DMS114 treated with DMSO at 0.1 percent for 48 hours (cell line): ENCODE results near the gene COPS7B.
"Not testable (repeated sequence)": the region's sequence is repeated elsewhere in the genome, so short reads cannot be mapped to it uniquely, and the experiment has no call there.

ENCODE experiments used
- DNase-seq: peaks from one replicate; lab custom pipeline; 2025; ENCODE audit not compliant: unreplicated experiment; lab: John Stamatoyannopoulos, UW

The COPS7B gene

GRCh38 chr2:231786177-231786916 is at the start of gene COPS7B:
TSS of gene COPS7B (plus strand) at chr2:231786445. CDS start at chr2:231788571, 2,126 bp downstream.
- peak; percentile 62 for DNase-seq

DNA sequence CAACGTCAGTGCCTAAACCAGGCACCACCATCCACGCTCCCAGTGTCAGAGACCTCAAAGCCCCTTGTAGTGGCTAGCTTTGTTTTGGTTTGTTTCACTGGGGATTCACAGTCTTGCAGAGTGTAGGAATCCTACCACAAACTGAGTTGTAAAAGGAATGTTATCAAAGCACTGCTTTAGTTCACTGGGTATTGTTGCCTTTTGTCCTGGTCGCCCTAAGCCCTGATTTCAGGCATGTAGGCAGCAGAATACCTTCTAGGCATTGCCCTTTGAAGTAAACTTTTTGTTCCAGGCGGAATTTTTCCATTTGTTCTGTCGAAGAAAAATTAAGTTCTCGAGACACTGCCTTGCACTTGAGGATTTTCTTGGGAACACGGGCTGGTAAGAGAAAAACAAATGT is 48.5 kb upstream of the COPS7B start:
- DNase-seq, result no peak

GRCh38 chr2:231743376-231744116 is 42.7 kb upstream of the COPS7B start:
- no peak for DNase-seq

DNA sequence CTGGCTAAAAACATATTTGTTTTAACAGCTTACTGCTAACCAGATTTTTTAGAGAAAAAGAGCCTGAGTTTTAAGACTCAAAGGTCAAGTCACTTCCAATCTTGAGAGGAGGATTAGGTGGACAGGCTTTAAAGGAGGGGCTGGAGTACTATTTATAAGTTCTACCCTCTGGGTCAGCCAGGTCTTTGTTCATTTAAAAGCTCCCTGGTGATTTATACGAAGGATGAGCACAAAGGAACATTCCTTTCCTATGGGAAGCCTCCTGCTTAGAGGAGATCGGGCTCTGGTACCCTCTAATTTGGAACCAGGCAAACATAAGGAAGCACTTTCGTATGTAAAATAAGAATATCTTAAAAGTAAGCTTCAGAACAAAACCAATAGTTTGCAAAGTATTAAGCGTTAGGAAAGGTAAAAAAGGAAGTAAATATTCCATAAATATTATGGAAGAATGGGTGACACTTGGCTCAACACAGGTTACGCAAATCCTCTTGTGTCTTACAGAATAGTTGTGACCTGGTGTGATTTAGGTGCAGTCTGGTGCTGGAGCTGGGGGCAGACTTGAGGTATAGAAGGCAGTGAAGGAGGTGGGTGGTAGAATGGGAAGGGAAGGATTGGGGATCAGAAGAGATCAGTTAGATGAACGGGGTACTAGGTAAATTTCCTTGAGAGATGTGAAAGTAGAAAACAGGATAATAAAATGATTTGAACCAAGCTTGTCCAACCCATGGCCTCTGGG is 40.8 kb upstream of the COPS7B start:
- no peak for DNase-seq

DNA sequence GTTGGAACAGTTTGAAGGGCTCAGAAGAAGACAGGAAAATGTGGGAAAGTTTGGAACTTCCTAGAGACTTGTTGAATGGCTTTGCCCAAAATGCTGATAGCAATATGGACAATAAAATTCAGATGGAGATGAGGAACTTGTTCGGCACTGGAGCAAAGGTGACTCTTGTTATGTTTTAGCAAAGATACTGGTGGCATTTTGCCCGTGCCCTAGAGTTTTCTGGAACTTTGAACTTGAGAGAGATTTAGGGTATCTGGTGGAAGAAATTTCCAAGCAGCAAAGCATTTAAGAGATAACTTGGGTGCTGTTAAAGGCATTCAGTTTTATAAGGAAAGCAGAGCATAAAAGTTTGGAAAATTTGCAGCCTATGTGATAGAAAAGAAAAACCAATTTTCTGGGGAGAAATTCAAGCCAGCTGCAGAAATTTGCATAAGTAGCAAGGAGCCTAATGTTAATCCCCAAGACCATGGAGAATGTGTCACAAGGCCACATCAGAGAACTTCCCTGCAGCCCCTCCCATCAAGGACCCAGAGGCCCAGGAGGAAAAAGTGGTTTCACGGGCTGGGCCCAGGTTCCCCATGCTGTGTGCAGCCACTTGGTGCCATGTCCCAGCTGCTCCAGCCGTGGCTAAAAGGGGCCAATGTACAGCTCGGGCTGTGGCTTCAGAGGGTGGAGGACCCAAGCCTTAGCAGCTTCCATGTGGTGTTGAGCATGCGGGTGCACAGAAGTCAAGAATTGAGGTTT is 37.9 kb upstream of the COPS7B start:
- DNase-seq, result not testable (repeated sequence)

- not testable (repeated sequence) for DNase-seq
Measured at GRCh38 chr2:231749016-231749415, 37.2 kb upstream of the COPS7B start.

- DNase-seq, result no peak
Measured at GRCh38 chr2:231751042-231751815, 35.0 kb upstream of the COPS7B start.

DNA sequence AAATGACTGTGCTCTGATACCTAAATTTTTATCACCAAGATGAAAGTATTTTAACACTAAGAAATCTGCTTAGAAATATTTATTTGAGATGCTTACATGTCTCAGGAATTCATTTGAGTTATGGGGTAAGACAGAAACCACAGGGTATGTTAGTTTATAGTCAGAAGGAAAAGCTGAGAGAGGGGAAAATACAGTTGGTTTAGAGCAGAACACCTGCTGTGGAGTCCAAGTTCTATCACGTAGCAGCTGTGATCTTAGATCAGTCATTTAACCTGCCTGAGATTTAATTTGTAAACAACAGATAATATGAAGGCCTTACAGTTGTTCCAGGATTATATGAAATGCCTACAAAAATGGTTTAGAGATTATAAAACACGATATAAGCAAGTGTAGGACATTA is 34.2 kb upstream of the COPS7B start:
- no peak for DNase-seq

DNA sequence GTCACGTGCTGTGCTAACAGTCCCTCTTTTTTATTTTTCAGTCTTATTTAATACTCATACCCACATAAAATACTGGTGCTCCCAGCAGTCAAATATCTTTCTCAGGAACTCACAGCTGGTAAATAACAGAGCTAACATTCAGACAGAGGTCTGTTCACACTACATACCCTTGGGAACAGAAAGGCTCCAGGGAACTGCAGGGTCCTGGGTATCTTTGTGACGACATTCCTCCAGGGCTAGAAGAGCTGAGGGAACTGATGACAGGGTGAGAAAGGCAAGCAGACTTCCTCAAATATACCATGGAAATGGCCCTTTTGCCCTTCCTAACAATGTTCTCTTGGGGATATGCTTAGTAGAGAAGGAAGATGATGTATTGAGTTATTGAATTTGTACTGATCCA is 24.5 kb upstream of the COPS7B start:
- no peak for DNase-seq

- DNase-seq, result no peak
Measured at GRCh38 chr2:231764124-231764523, 22.1 kb upstream of the COPS7B start.

- no peak for DNase-seq
Measured at GRCh38 chr2:231764760-231765159, 21.5 kb upstream of the COPS7B start.

GRCh38 chr2:231765496-231765929 is 20.7 kb upstream of the COPS7B start:
- no peak for DNase-seq

GRCh38 chr2:231769170-231770136 is 16.8 kb upstream of the COPS7B start:
- DNase-seq, result no peak

DNA sequence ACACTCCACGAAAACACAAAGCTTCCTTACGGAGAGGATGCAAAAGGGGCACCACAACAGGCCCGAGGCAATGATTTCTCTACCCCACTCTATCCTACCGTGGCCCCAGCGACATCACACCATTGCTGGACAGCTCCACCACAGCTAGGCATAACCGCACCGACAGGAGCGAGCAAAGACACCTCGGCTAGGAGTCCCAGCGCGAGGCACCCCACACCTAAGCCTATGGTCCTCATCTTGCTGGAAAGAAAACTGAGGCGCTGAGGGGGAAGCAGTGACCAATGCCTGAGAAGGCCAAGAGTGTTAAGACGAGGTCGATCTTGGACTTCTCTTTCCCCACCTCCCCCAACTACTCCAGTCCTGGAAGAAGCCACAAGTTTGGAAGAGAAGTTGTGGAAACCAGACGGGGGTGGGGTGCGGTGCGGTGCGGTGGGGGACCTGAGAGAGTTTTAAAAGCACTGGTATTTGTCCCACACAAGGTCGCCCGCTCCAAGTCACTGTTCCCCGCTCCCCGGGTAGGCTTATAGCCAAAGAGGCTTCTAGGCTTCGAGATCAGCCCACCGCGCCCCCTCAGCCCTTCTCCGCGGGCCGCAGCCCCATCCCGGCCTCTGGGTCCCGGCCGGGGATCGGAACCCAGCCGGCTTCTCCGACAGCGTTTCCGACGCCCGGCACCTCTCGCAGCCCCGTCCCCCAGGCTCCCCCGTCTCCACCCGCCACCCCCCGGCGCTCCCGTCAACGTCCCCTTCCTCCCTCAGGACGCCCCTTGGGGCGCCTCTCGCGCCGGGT is 5.9 kb upstream of the COPS7B start:
- no peak for DNase-seq

- DNase-seq, result peak; percentile 96
Measured at GRCh38 chr2:231780909-231781797, 5.1 kb upstream of the COPS7B start, which contains the start of gene PDE6D. TSS of gene PDE6D (minus strand) at chr2:231781282. CDS start at chr2:231781114, 168 bp downstream.

DNA sequence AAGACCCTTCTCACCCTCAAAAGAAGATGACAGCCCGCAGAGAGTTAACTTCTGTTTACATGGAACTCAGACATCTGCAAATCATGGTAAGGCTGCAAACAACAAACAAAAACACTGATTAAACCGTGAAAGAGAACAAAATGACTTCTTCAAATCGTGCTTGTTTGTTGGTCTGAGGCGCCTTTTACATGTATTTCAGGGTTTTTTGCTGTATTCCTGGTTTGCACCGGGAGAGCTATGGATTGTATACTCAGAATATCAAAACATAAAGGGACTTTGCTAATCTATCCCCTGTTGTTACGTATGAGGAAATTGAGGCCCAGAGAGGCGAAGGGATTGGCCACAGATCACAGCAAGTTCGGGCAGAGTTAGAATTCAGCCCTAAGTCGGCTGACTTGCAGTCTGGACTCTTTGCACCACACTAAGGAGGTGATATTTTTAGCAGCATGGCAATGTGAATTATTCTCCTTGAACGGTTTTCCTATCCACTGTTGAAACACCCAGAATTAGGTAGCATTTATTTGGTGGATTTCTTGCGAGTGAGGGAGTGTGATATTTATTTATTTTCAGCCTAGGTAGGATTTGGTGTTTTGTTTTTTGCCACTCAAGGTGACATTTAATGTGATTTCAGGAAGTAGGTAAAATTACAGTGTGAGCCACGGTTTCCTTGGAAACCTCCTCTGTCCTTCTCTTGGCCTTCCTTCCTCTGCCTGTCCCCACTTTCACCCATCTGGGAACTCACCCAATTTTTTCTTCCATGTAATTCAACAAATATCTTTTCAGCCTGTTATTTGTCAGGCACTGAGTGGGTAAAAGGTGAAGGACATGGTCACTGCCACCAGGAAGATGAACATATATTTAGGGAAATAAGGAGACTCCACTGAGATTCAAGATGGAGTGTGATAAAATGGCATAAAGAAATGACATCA is 4.2 kb upstream of the COPS7B start:
- DNase-seq, result no peak
